Umbilical cord (tissue), 2 donors: ENCODE measurements around the gene ACMSD. TPM values are rescaled to one million over a fixed set of nuclear protein-coding genes. Genes with fewer than 3 reads are reported as not detected.

ENCODE experiments used
- DNase-seq: peaks from one replicate; pipeline ENCODE4 v3.0.0-alpha.2; 2015; ENCODE audit warnings: low spot score
- total RNA-seq: library from RNA; depleted of rRNA; stranded (reverse); fragments of >200 nt; gene quantifications from one replicate; pipeline ENCODE4 v1.2.3, GENCODE V29; 2014; ENCODE audit warnings: low replicate concordance; ENCODE audit not compliant: insufficient read depth

Gene ACMSD
- total RNA-seq, 1 donor from 2014 or later = 3.1 TPM

DNA sequence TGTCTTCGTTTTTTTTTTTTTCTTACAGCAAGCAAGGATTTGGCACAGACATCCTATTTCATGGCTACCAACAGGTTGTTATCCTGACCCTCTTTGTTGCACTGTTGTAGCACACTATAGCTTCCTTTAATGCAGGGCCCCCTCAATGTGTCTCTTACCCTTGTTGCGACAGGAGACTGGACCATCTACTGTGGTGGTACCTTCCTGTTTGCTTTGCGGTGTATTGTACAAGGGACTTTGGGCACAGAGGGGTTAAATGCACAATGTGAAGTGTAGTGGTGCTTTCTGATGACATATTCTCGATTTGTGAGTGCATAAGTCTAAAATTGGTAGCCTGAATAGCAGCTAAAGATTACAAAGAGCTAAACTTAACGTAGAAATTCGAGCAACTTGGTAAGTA, 107.7 kb downstream of the ACMSD start:
- DNase-seq = no peak

DNA sequence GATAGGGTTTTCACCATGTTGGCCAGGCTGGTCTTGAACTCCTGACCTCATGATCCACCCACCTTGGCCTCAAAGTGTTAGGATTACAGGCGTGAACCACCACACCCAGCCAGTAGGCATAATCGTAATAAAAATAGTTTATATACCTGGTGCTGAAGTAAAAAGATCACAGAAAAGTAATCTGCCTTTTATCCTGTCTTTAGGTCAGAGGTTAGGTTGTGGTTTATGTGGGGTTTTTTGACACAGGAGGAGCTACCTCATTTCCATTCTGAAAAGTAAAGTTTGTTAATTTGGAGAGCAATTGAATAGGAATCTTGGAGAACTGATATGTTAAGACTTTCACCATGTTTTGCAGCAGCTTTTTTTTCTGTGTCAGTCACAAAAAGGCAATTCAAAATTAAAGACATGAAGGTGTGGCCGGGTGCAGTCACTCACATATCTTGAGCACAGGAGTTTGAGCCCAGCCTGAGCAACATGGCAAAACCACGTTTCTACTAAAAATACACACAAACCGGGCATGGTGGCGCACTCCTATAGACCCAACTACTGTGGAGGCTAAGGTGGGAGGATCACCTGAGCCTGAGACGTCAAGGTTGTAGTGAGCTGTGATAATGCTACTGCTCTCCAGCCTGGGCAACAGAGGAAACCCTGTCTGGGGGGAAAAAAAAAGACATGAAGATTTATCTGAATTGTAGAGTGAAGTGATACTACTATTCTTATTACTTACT, 111.7 kb downstream of the ACMSD start:
- no peak for DNase-seq

DNA sequence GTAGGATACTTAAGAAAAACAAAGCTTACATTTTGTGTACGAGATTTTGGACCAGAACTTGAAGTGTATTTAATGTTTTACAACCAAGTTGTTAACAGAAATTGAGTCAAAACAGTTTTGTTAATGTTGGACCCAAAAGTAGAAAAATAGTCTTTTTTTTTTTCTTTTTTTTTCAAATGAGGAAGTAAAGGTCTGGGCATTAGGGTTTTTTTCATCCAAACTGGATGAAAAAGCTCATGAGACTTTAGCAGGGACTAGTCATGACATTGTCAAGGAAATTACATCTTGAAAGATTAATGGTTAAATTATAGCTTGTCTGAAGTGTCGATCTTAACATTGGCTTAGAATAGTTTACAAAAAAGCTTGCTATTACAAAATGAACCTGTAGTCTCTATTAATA, 112.5 kb downstream of the ACMSD start:
- DNase-seq = no peak

Other genes starting within 250 kb of the ACMSD start
- 3.4 TPM for gene TMEM163, start 119.6 kb upstream of the ACMSD start, total RNA-seq
- gene CCNT2, start 80.2 kb downstream of the ACMSD start, total RNA-seq = 39.2 TPM
- 5.3 TPM for gene MAP3K19, start 208.8 kb downstream of the ACMSD start, total RNA-seq
- gene RAB3GAP1, start 213.7 kb downstream of the ACMSD start, total RNA-seq = 76.1 TPM